PC-3 (cell line): ENCODE measurements around the gene PDHX. TPM values are rescaled to one million over a fixed set of nuclear protein-coding genes. Genes with fewer than 3 reads are reported as not detected.
"Not testable (repeated sequence)": the region's sequence is repeated elsewhere in the genome, so short reads cannot be mapped to it uniquely, and the experiment has no call there.

Experiments used
- ATAC-seq: fragments of 200-7000 bp; cut with Tn5 transposase; 2 replicates; pipeline ENCODE4 v1.9.1; 2020; ENCODE audit warnings: mild to moderate bottlenecking, moderate library complexity
- BruUV-seq: library from RNA; stranded (reverse); fragments of 400-500 nt; replicated peaks from 2 replicates; lab custom pipeline; 2021; lab: Mats Ljungman, UMichigan
- CTCF ChIA-PET: fragments of 300-600 bp; sonication (Branson Sonifier 250); formaldehyde crosslinking; loops from one replicate; lab custom pipeline; 2022; ENCODE audit warnings: antibody characterized with exemption; lab: Charles Lee
- POLR2A ChIA-PET: fragments of 300-600 bp; sonication (Branson Sonifier 250); formaldehyde crosslinking; loops from one replicate; lab custom pipeline; 2022; ENCODE audit warnings: antibody characterized with exemption; ENCODE audit not compliant: unreplicated experiment; lab: Charles Lee
- DNase-seq: peaks from one replicate; pipeline ENCODE4 v3.0.0-alpha.2; 2015
- H2AFZ ChIP-seq: fragments of 300-600 bp; sonication (generic); 2 replicates; pipeline ENCODE4 v1.6.0; 2016; ENCODE audit warnings: antibody characterized with exemption, low read length
- H3F3A ChIP-seq: fragments of 300-600 bp; sonication (generic); one replicate; pipeline ENCODE4 v1.6.0; 2017; ENCODE audit warnings: antibody characterized with exemption, low read length, control low read depth, mild to moderate bottlenecking; ENCODE audit not compliant: unreplicated experiment
- H3K27ac ChIP-seq: fragments of 300-600 bp; sonication (generic); 2 replicates; pipeline ENCODE4 v1.5.1; 2016; ENCODE audit warnings: mild to moderate bottlenecking, low read length
- H3K27me3 ChIP-seq: fragments of 300-600 bp; sonication (generic); 2 replicates; pipeline ENCODE4 v1.6.1; 2016; ENCODE audit warnings: low read length, mixed read lengths
- H3K36me3 ChIP-seq: fragments of 300-600 bp; sonication (generic); 2 replicates; pipeline ENCODE4 v1.6.1; 2016; ENCODE audit warnings: low read depth, mixed run types, low read length, mixed read lengths
- H3K4me1 ChIP-seq: fragments of 300-600 bp; sonication (generic); 2 replicates; pipeline ENCODE4 v1.5.1; 2016; ENCODE audit warnings: low read length; ENCODE audit not compliant: insufficient read depth
- H3K4me2 ChIP-seq: fragments of 300-600 bp; sonication (generic); 2 replicates; pipeline ENCODE4 v1.6.0; 2016; ENCODE audit warnings: low read length
- H3K4me3 ChIP-seq: fragments of 300-600 bp; sonication (generic); 2 replicates; pipeline ENCODE4 v1.5.1; 2016; ENCODE audit warnings: mild to moderate bottlenecking, low read length, mixed read lengths
- H3K79me2 ChIP-seq: fragments of 300-600 bp; sonication (generic); 2 replicates; pipeline ENCODE4 v1.6.1; 2017; ENCODE audit warnings: low read length, mixed read lengths
- H3K9ac ChIP-seq: fragments of 300-600 bp; sonication (generic); 2 replicates; pipeline ENCODE4 v1.6.0; 2016; ENCODE audit warnings: mild to moderate bottlenecking, low read length
- H3K9me2 ChIP-seq: fragments of 300-600 bp; sonication (generic); replicated peaks from 2 replicates; pipeline ENCODE4 v1.6.1; 2016; ENCODE audit warnings: mixed run types, low read length, mixed read lengths
- H3K9me3 ChIP-seq: fragments of 300-600 bp; sonication (generic); 2 replicates; pipeline ENCODE4 v1.6.1; 2016; ENCODE audit warnings: low read length, mixed read lengths
- H4K20me1 ChIP-seq: fragments of 300-600 bp; sonication (generic); 2 replicates; pipeline ENCODE4 v1.6.1; 2016; ENCODE audit warnings: low read length, mixed read lengths
- CTCF ChIP-seq: fragments of 300-600 bp; sonication (generic); conservative IDR thresholded peaks from 2 replicates; pipeline ENCODE4 v1.5.1; 2017; ENCODE audit warnings: antibody characterized with exemption, low read depth, mild to moderate bottlenecking, low read length
- EZH2 ChIP-seq: fragments of 300-600 bp; sonication (generic); IDR thresholded peaks from one replicate; pipeline ENCODE4 v1.6.1; 2017; ENCODE audit warnings: antibody characterized with exemption, mild to moderate bottlenecking, low read length; ENCODE audit not compliant: unreplicated experiment
- EZH2phosphoT487 ChIP-seq: fragments of 300-600 bp; sonication (generic); IDR thresholded peaks from 2 replicates; pipeline ENCODE4 v1.6.1; 2018; ENCODE audit warnings: mild to moderate bottlenecking, antibody characterized with exemption, low read length, borderline replicate concordance
- intact Hi-C: fragments of 100-400 bp; cut with micrococcal nuclease; formaldehyde crosslinking; loops from 2 replicates; pipeline ENCODE4 v1.9.0; 2023
- total RNA-seq: library from RNA; depleted of rRNA; stranded (reverse); fragments of >200 nt; gene quantifications from 2 replicates; pipeline ENCODE4 v1.2.3, GENCODE V29; 2014

PDHX gene
- total RNA-seq, 1 experiment from 2014 or later: 20.3 TPM

- H4K20me1 ChIP-seq: no peaks in the 10 kb centered on the region
- intact Hi-C loops: loop anchor here (10.0 kb wide), 1 partner anchor 209 kb away; no protein-coding TSS in a partner anchor
- no peak for TF ChIP-seq EZH2phosphoT487
- no peak for TF ChIP-seq EZH2
- no peak for TF ChIP-seq CTCF
- no peaks in the 10 kb centered on the region for H3K27me3 ChIP-seq
- DNase-seq (no peak), ATAC-seq (no peak)
- ChIA-PET POLR2A (no interaction called here), CTCF (no interaction called here)
- no TSS peak for BruUV-seq
- no peaks in the 10 kb centered on the region for H3K9me3 ChIP-seq
- H3K9me2 ChIP-seq: no peaks in the 10 kb centered on the region
- H3K36me3 ChIP-seq: peaks cover 8% of the 10 kb centered on the region; the same call in 1 of the 2 replicates
- H2AFZ ChIP-seq: no peak overlapping the region
- peaks cover 17% of the 10 kb centered on the region for H3K4me1 ChIP-seq
- no peaks in the 10 kb centered on the region for H3F3A ChIP-seq
- no peaks in the 10 kb centered on the region for H3K79me2 ChIP-seq
- no peak overlapping the region for H3K4me2 ChIP-seq
- H3K27ac ChIP-seq: no peak overlapping the region
- H3K9ac ChIP-seq: no peak overlapping the region
- no peak overlapping the region for H3K4me3 ChIP-seq
These were observed 23.0 kb upstream of the PDHX start for GRCh38 chr11:34893416-34893815.

- H3K4me1 ChIP-seq, H3K9ac ChIP-seq, H3K79me2 ChIP-seq, H2AFZ ChIP-seq, H3K4me2 ChIP-seq, POLR2A ChIA-PET, ATAC-seq, BruUV-seq, H3F3A ChIP-seq, CTCF ChIA-PET, H3K27ac ChIP-seq, H3K27me3 ChIP-seq, H3K4me3 ChIP-seq, DNase-seq, H4K20me1 ChIP-seq, H3K9me2 ChIP-seq: not testable (repeated sequence)
- Histone ChIP-seq H3K36me3 (peaks cover 23% of the 10 kb centered on the region), H3K9me3 (peaks cover 20% of the 10 kb centered on the region; the same call in 1 of the 2 replicates)
- intact Hi-C loops: loop anchor here (10.0 kb wide), 1 partner anchor 211 kb away; no protein-coding TSS in a partner anchor
These were observed 20.2 kb upstream of the PDHX start for GRCh38 chr11:34896191-34896590.

GRCh38 chr11:34897171-34897870 lies 19.1 kb upstream of the PDHX start:
- POLR2A ChIA-PET: no interaction called here

More at GRCh38 chr11:34897171-34897870, 19.1 kb upstream of the PDHX start:
- Histone ChIP-seq H2AFZ (no peak overlapping the region), H3K27me3 (no peaks in the 10 kb centered on the region), H3K9ac (no peak overlapping the region), H4K20me1 (no peaks in the 10 kb centered on the region), H3K4me2 (no peak overlapping the region), H3K36me3 (peaks cover 32% of the 10 kb centered on the region), H3K79me2 (no peaks in the 10 kb centered on the region), H3K27ac (no peak overlapping the region), H3K4me1 (no peaks in the 10 kb centered on the region), H3F3A (no peaks in the 10 kb centered on the region), H3K4me3 (no peak overlapping the region), H3K9me2 (no peaks in the 10 kb centered on the region), H3K9me3 (peaks cover 20% of the 10 kb centered on the region; the same call in 1 of the 2 replicates)
- no TSS peak for BruUV-seq
- intact Hi-C loops: loop anchor here (10.0 kb wide), 1 partner anchor 213 kb away; no protein-coding TSS in a partner anchor
- ATAC-seq (no peak), DNase-seq (no peak)
- CTCF ChIA-PET: no interaction called here
- no peak for TF ChIP-seq EZH2
- TF ChIP-seq EZH2phosphoT487: no peak
- TF ChIP-seq CTCF: no peak
